Activated naive CD4-positive, alpha-beta T cell (primary cell): ENCODE data around the gene FAM118A.
"Not testable (repeated sequence)": the region's sequence is repeated elsewhere in the genome, so short reads cannot be mapped to it uniquely, and the experiment has no call there.

ENCODE experiments used
- DNase-seq, 4 experiments: peaks; one replicate each; lab custom pipeline; 2025; lab: John Stamatoyannopoulos, UW

Gene FAM118A

DNA sequence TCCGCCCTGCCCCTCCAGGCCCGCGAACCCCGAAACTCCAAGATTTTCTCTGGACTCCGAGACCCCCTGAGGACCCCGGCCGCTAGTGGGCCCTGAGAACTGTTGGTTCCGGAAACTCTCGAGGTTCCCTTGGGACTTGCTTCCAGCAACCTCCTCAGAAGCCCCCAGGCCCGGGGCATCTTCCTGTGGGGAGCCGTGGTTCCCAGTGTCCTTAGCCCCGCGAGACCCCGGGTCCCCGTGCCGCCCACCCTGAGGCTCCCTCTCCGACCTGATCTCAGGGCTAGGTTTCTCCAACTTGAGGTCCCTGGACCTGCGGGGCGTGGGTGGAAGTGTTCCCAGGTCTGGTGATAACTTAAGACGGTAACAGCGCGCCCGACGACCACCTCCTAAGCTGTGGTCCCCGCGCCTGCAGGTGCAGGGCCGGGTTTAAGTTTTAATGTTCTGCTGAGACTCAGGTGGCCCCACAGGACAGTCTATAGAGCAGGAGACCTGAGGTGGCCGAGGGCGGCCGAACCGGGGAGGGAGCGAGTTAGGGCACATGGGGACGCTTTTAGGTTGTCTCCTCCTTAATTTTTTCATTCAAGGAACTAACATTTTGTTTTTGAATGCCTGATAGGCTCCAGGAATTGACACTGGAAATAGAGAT lies 720 bp downstream of the FAM118A start:
- DNase-seq: no peak

DNA sequence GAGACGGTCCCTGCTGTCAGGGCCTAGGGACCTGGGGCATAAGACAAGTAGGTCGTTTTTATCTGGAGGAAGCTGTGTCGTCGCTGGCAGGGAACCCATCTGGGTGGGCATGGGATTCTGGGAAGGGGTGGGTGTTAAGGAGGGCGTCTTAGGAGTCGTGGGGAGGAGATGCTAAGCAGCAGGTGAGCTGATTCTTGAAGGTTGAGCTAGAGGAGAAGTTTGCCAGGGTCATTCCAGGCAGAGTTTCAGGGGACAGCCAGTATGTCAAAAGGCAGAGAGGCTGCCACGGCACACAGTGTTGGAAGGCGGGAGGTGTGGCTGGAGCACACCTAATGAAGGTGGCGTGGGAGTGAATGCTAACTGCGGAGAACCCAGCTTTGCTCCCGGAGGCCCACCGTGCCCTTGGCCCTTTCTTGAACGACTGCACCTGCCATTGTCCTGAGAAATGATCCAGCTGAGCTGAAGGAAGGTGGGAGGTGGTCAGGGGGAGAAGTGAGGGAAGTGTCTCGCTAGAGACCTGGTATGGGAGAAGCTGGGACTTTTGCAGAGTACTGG lies 1.3 kb downstream of the FAM118A start:
- DNase-seq: no peak

GRCh38 chr22:45312415-45312814 lies 2.7 kb downstream of the FAM118A start:
- no peak for DNase-seq

GRCh38 chr22:45312856-45313255 lies 3.1 kb downstream of the FAM118A start:
- no peak for DNase-seq

- no peak for DNase-seq
Observed at GRCh38 chr22:45314054-45314721, 4.5 kb downstream of the FAM118A start.

- no peak for DNase-seq
Observed at GRCh38 chr22:45314786-45315185, 5.1 kb downstream of the FAM118A start.

DNA sequence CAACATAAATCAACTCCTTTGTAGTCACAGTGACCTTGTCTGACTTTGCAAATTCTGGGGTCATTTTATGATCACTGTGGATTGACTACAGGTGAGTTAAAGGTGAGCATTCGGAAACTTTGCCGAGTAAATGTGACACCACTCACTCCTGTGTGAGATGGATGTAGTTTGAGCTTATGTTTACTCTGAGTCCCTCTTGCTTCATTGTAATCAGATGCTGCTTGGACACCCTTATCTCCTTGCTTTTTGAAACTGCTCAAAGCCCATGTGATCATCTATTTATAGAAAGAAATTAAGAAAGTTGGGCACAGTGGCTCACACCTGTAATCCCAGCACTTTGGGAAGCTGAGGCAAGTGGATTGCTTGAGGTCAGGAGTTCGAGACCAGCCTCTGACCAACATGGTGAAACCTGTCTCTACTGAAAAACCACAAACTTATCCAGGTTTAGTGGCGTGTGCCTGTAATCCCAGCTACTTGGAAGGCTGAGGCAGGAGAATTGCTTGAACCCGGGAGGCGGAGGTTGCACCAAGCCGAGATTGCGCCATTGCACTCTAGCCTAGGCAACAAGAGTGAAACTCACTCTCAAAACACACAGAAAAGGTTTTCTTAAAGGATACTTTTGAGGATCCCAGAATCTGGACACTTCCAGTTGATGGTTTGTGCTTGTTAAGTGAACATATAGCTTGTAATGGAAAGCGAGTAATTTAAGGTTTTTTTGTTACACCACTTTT lies 7.2 kb downstream of the FAM118A start:
- no peak for DNase-seq

- DNase-seq: peak in 2 of 4 experiments; percentile 12 to 26
Observed at GRCh38 chr22:45317551-45318167, 7.9 kb downstream of the FAM118A start.

GRCh38 chr22:45318168-45318557 lies 8.4 kb downstream of the FAM118A start:
- DNase-seq: peak; percentile 49 to 85 (median 66)

- peak in 2 of 4 experiments; percentile 20 to 31 for DNase-seq
Observed at GRCh38 chr22:45318558-45319323, 9.0 kb downstream of the FAM118A start.

DNA sequence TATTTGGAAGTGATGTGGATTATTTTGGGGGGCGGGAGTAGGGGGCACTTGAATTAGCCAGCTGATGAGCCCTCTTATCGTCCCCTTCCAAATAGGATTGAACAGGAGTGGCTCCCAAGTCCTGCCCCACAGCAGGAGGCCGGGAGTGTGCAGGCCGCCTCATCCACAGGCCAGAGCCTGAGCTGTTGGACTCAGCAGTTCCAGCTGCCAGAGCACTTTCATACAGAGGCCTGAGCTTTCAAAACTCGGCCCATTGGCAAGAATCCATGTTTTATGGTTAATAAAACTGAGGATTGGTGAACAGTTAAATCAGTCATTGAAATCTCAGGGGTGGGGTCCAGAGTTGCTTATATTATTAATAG lies 9.6 kb downstream of the FAM118A start:
- DNase-seq: no peak

DNA sequence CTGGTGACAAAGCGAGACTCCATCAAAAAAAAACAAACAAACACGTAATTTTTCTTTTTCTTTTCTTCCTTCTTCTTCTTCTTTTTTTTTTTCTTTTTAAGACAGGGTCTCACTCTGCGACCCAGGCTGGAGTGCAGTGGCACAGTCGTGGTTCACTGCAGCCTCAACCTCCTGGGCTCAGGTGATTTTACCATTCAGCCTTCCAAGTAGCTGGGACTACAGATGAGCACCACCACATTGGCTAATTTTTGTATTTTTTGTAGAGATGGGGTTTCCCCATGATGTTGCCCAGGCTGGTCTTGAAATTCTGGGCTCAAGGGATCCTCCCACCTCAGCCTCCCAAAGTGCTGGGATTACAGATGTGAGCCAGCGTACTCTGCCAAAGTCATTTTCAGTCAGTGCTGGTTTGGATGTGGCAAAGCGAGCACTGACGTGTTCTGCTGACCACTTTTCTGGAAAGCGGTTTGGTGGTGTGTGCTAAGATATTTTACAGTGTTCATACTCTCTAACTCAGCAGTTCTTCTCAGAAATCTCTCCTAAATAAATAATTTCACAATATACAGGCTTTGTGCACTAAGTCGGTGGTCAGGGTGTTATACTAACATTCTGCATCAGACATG lies 10.7 kb downstream of the FAM118A start:
- no peak for DNase-seq

DNA sequence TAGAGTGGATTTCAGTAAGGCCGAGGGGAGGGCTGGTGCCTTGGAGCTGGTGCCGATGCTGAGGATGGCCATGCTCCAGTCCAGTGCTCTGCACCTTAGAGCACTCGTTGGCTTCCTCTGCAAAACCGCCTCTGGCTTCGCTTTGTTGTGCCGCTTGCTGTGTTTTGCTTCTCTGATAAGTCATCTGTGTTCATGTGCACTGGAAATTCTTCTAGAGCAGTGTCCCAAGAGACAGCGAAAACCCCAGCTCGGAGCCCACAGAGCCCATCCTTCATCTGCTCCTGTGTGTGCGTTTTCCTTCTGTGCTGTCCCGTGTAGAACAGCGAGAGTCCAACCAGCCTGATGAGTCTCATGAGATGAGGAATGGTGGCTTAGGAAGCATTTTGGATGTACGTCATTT lies 12.1 kb downstream of the FAM118A start:
- no peak for DNase-seq

DNA sequence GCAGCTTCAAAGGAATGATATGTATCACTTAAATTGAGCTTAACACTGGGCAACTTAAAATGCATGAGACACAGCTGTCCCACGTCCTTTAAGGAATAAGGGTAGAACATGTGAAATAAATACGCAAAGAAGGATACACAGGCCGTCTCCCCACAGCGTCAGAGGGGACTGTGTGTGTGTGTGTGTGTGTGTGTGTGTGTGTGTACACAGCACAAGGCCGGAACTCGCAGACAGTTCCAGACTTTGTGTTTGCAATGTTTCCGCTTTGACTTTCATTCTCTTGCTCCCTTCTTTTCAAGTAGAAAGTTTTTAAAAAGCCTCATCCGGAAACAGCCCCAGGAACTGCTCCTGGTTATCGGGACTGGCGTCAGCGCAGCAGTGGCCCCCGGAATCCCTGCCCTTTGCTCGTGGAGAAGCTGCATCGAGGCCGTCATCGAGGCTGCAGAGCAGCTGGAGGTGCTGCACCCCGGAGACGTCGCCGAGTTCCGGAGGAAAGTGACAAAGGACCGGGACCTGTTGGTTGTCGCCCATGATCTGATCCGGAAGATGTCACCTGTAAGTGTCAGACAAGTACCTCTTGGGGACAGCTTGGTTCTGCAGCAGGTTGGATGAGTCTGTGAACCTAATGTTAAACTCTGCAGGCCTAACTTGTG lies 13.3 kb downstream of the FAM118A start:
- no peak for DNase-seq

DNA sequence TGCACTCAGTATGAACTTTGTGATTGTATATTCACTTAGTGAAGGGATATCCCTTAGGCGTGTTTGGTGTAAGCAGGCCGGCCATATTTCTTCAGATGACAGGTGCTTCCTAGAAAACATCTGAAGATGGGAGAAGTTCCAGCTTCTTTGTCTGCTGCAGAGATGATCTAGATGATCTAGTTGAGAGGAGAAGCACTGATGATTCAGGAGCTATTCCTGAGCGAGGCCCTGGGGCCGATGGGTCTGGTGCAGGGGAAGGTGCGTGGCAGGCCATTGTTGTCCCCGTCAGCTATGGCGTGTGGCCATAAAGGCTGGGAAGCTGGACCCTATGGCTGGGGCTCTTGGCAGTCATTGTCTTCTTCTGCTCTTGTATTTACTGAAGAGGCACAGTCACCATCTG lies 14.0 kb downstream of the FAM118A start:
- DNase-seq: no peak

DNA sequence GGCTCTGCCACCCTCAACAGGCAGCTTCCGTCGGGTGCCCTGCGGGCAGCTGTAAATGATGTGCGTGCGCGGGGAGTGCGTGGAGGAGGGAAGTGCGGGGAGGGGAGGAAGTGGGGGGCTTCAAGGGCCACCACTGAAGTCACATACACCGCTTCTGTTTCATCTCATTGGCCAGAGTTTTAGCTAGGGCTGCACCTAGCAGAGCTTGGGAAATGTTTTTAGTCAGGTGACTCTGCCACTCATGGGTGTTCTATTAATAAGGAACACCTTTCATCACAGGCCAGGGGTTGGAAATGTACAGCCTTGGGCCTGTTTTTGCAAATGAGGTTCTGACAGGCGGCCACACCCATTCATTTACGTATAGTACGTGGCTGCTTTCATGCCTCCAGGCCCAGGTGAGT lies 14.6 kb downstream of the FAM118A start:
- no peak for DNase-seq

DNA sequence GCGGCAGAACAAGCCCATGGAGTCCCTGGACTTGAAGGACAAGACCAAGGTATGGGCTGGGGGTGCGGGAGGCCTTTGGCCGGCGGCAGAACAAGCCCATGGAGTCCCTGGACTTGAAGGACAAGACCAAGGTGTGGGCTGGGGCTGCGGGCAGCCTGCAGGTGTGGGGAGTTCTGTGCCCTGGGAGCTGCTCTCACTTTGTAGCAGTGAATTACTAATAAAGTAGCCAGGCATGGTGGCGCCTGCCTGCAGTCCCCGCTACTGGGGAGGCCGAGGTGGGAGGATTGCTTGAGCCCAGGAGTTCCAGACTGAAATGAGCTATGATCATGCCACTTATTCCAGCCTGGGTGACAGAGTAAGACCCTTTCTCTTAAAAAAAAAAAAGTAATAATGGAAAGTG lies 18.5 kb downstream of the FAM118A start:
- DNase-seq: not testable (repeated sequence)

GRCh38 chr22:45328822-45329529 lies 19.2 kb downstream of the FAM118A start:
- no peak for DNase-seq

- DNase-seq: no peak
Observed at GRCh38 chr22:45329530-45329936, 19.8 kb downstream of the FAM118A start.

DNA sequence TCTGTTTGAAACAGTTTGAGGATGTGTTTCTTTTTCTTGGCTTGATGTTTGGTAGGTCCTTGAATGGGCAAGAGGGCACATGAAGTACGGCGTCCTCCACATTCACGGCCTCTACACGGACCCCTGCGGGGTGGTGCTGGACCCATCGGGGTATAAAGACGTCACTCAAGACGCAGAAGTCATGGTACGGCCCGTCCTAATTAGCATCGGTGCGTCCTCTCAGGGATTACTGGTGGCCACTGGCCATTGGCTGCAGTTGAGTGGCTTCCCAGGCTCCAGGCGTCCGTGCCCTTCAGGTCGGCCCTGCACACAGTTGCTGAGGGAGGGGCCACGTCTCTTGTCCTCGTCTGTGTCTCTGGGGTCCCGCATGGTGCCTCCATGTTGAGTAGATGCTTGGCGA lies 20.8 kb downstream of the FAM118A start:
- DNase-seq: no peak
